Right lung (tissue), 5 donors: Measurements from ENCODE around the gene SPG21. TPM values are rescaled to one million over a fixed set of nuclear protein-coding genes. Genes with fewer than 3 reads are reported as not detected.

Experiments
- DNase-seq, 2 donors: peaks; one replicate each; pipeline ENCODE4 v3.0.0-alpha.2; 2013
- polyA plus RNA-seq, 5 donors: library from polyadenylated mRNA; unstranded; fragments of 120-200 nt; gene quantifications; one replicate each; pipeline versions ENCODE4 v1.2.1 to v1.2.3, GENCODE V29; 2013; ENCODE audit warnings: inconsistent platforms in 1 of 5, low replicate concordance in 1 of 5; ENCODE audit not compliant: insufficient read length in 5 of 5, insufficient read depth in 1 of 5

The SPG21 gene
- polyA plus RNA-seq, 5 donors = 95.9 to 115 (median 102) TPM

- no peak for DNase-seq
These were observed 44.8 kb downstream of the SPG21 start for GRCh38 chr15:64944961-64945360.

DNA sequence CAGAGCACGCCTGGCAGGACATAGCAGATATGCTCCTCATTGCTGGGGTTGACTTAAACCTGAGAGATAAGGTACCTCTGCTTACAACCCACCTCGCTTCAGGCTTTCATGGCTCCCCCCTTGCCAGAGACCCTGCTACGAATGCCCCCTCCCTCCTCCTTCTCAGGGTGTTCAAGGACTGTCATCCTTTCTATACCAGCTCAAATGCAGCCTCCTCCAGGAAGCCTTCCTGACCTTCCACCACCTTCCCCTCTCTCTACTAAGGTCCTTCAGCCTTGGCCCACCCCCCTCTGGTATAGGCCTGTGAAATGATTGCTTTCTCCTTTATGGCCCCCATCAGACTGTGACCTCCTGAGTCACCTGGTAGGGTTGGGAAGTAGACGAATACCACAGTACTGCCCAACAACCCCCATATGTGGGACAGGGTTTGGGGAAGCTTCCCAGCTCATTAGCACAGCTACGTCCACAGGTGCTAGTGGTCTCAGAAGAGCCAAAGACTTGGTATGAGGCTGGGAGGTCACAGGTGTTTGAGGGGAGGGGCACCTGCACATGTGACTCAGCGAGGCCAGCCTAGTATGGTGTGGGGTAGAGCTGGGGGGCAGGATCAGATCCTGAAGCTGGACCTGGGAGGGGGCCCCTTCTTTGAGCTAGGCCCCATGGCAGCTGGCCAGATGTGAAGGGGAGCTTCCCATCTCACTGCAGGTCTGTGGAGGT is 46.0 kb downstream of the SPG21 start:
- DNase-seq = no peak

DNA sequence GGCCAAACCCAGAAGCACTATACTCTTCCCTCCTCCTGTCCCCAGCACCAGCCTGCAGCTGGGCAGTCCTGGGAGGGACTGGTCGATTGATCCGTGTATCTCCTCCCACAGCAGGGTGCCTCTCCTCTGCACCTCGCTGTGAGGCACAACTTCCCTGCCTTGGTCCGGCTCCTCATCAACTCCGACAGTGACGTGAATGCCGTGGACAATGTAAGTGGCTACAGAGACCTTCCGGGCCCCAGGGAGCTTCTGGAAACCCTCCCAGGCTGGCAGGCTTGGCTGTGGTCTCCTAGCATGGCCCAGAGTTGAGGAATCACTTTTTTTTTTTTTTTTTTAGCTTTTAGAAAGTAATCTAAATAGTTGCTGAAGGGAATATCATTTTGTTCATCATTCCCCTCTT is 47.4 kb downstream of the SPG21 start:
- DNase-seq = no peak

DNA sequence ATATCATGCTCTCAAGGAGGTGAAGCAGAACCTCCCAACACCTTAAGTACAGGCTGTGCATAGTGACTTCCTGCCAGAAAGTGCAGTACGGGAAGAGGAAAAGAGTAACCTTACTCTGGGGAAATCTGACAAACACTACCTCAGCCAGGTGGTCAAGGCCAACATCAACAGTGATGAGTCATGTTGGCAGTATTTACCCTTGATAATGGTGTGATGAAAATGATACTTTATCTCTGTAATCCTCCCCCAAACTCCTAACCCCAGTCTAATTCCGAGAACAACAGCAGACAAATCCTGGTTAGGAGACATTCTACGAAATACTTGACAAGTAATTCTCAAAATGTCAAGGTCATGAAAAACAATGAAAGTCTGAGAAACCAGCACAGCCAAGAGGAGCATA is 51.5 kb downstream of the SPG21 start:
- DNase-seq = no peak

DNA sequence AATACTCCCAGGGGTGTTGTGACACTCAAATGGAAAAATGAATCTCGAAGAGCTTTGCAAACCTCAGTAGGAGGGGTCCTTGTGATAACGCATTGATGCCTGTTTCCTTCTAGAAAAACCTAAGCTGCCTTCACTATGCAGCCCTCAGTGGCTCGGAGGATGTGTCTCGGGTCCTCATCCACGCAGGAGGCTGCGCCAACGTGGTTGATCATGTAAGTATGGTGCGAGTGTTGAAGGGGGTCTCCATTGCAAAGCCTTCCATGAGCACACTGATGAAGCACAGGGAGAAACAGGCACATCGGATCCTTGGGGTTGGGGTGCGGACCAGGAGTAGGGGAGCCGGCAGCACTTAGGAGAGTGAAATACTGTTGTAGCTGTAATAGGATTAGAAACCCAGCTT is 55.7 kb downstream of the SPG21 start:
- DNase-seq = no peak

DNA sequence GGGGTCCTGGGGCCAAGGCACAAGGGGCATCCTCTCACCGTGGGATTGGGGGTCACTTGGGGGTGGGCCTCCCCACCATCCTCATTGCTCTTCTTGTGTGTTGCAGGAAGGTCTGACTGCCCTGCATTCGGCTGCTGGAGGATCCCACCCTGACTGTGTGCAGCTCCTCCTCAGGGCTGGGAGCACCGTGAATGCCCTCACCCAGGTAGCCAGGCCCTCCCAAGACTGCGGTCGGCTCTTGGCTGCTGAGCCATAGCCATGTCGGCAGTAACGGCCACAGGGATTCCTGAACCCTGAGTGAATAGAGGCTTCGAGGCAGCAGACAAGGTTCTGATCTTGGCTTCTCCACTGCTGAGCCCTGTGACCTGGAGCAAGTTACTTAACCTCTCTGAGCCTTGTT is 58.3 kb downstream of the SPG21 start:
- DNase-seq = no peak

GRCh38 chr15:64930778-64931371 is 58.8 kb downstream of the SPG21 start:
- DNase-seq = no peak

- no peak for DNase-seq
These were observed 59.6 kb downstream of the SPG21 start for GRCh38 chr15:64930019-64930652.

- DNase-seq = no peak
These were observed 61.0 kb downstream of the SPG21 start for GRCh38 chr15:64928626-64929220.

DNA sequence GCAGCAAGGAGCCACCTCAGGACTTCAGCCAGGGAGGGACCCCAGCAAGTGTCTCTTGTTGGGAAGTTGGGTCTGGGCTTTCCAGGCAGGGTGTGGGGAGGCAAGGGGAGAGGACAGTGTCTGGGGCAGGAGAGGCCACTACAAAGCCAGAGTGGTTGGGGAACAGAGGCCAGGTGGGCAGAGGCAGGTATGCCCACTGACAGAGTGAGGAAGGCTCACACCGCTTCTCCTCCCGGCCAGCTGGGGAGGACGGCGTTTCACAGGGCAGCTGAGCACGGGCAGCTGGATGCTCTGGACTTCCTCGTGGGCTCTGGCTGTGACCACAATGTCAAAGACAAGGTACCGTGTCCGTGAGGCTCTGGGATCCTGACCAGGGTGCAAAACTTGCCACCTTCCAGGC is 63.1 kb downstream of the SPG21 start:
- no peak for DNase-seq

DNA sequence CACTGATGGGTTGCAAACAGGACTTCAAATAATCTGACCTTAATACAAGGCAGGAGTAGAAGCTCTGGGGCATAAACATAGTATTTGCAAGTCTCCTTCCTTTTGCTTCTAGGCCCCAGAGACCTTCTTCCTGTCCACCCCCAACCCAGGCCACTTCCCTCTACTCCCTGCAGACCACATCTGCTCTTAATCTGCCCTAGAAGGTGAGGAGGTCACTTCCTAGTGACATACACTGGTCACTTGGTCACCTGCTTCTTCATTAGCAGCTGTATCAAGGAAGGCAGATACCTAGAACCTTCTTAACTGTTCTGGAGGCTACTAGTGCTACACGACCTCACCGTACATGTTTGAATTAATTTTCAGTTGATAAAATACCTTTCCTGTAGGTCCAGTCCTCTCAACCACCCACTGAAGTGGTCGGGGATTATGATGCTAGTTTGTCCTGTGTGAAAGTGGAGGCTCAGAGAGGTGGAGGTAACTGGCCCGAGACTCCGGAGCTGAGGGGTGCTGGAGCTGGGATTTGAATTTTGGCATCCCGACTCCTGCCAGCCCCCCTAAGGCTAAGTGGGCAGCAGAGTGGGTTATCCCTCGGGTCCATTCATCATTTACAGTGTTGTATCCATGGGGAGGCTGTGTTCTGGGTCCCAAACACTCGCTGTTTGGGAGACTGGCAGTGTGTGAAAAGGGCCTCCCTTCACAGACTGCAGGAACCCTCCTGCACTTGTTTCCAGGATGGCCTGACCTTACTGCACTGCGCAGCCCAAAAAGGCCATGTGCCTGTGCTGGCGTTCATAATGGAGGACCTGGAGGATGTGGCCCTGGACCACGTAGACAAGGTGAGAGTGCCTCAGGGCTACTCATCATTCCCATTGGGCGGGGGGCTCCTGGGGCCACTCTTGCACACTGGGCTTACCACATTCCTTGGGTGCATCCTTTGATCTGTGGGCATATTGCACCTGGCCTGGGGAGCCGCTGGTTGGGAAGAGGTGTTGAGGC is 64.1 kb downstream of the SPG21 start:
- DNase-seq = no peak

DNA sequence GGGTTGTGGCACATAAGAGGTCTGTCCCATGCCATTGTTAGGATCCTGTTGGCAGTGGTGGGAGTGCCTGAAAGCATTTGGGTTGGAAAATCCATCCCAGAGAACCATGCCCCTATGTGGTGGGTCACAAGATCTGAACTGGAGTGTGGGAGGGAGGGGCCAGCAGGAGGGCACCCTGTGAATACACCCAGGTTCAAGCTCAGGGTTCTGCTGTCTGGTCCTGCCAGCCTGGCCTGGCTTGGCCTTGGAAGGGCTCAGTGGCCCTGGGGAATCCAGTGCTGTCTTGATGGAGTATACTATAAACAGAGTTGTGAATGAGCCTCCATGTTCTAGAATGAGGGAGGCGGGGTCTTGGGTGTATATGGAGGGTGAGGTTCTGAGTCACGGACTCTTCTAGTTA is 66.2 kb downstream of the SPG21 start:
- no peak for DNase-seq

DNA sequence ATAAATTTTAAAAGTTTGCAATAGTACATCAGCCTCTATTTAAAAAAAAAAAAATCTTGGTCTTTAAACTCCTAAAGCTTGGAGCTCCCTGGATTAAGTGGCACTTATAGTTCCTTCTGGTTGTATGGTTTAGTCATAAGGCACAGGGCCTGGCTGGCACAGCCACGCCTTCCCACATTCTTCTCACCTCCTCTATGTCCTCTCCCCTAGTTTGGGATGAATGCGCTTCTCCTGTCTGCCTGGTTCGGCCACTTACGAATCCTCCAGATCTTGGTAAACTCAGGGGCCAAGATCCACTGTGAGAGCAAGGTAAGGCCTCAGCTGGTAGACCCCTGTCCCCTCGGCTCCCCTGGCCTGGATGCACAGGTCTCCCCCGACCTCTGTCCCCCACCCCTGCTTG is 68.0 kb downstream of the SPG21 start:
- DNase-seq = no peak

- DNase-seq = no peak
These were observed 70.0 kb downstream of the SPG21 start for GRCh38 chr15:64919721-64920120.

DNA sequence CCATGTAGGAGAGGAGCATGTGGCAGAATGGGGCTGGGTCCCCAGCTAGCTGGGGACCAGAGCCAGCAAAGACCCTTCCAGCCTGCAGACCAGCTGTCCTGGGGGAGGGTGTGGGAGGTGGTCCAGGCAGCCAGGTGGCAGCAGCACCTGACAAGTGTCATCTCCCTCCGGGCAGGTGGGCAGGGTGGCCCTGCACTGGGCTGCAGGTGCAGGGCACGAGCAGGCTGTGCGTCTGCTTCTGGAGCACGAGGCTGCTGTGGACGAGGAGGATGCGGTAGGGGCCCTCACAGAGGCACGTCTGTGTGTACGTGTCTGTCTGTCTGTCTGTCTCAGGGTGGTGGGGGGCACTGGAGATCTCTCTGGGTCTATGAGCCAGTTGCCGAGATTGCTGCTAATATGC is 72.5 kb downstream of the SPG21 start:
- DNase-seq = no peak

DNA sequence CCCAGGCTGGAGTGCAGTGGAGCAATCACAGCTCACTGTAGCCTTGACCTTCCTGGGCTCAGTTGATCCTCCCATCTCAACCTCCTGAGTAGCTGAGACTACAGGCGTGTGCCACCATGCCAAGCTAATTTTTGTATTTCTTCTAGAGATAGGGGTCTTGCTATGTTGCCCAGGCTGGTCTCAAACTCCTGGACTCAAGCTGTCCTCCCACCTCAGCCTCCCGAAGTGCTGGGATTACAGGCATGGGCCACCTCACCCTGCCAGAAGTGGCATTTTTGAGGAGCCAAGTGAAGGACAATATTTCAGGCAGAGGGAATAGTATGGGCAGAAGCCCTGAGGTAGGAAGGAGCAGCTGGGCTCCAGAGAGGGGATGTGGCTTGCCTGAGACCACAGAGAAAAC is 73.3 kb downstream of the SPG21 start:
- no peak for DNase-seq

DNA sequence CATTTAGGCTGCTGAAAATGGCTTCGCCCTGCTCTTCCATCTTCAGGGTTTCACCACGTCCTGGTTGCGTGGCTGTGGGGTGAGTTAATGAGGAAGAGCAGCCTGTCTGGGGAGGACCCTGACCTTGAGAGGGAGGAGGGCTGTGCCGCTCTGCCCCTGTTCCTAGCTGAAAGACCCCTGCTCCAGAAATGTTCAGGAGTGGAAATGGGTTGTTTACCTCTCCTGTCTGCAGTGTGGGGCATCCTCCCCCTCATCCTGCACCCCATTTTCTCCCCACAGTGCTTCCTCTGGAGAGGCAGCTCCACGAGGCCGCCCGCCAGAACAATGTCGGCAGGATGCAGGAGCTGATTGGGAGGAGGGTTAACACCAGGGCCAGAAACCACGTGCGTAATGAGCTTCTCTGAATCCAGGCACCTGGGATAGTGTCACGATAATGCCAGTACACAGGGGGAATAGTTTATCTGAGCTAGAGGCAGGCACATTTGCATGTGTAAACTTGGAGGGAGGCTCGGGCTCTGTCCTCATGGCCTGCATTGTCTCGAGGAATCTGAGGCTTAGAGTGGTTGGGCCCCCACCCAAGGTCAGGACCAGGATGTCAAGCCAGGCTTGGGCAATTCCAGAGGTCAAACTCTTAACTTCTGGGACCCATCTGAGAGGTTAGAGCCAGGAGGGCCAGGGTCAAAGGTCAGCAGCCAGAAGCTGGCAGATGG is 74.0 kb downstream of the SPG21 start:
- DNase-seq = no peak
